OCI-LY7 (cell line): Measurements from ENCODE around the gene ARL10.

Source experiments
- EZH2phosphoT487 ChIP-seq: fragments of 200-600 bp; sonication (generic); IDR thresholded peaks from 2 replicates; pipeline ENCODE4 v1.6.1; 2018; ENCODE audit warnings: low read depth, borderline replicate concordance, mild to moderate bottlenecking, mixed run types, antibody characterized with exemption, low read length, moderate library complexity, mixed read lengths
- TF ChIP-seq, protein P1 (sequence below): fragments of 200-600 bp; sonication (generic); conservative IDR thresholded peaks from 2 replicates; pipeline ENCODE4 v1.5.1; 2014; ENCODE audit warnings: mild to moderate bottlenecking, antibody characterized with exemption, low read length, moderate library complexity, mixed read lengths

- TF ChIP-seq EZH2phosphoT487 = no peak
- TF ChIP-seq, protein P1, sequence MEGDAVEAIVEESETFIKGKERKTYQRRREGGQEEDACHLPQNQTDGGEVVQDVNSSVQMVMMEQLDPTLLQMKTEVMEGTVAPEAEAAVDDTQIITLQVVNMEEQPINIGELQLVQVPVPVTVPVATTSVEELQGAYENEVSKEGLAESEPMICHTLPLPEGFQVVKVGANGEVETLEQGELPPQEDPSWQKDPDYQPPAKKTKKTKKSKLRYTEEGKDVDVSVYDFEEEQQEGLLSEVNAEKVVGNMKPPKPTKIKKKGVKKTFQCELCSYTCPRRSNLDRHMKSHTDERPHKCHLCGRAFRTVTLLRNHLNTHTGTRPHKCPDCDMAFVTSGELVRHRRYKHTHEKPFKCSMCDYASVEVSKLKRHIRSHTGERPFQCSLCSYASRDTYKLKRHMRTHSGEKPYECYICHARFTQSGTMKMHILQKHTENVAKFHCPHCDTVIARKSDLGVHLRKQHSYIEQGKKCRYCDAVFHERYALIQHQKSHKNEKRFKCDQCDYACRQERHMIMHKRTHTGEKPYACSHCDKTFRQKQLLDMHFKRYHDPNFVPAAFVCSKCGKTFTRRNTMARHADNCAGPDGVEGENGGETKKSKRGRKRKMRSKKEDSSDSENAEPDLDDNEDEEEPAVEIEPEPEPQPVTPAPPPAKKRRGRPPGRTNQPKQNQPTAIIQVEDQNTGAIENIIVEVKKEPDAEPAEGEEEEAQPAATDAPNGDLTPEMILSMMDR = no peak
These were observed 4.3 kb upstream of the ARL10 start for GRCh38 chr5:176360894-176361436.
